GM12878 (cell line): ENCODE measurements around the gene FGF10. TPM values are rescaled to one million over a fixed set of nuclear protein-coding genes. Genes with fewer than 3 reads are reported as not detected.

Experiments used
- ATAC-seq: fragments of 200-7000 bp; cut with Tn5 transposase; 3 replicates; pipeline ENCODE4 v1.9.1; 2020; ENCODE audit warnings: mild to moderate bottlenecking, moderate library complexity
- BruUV-seq: library from RNA; stranded (reverse); fragments of 400-500 nt; replicated peaks from 2 replicates; lab custom pipeline; 2021; lab: Mats Ljungman, UMichigan
- CTCF ChIA-PET: fragments of 300-600 bp; sonication (Branson Sonifier 250); formaldehyde crosslinking; extraction: SDS; loops from one replicate; lab custom pipeline; 2021; ENCODE audit warnings: inconsistent platforms; lab: Yijun Ruan, JAX
- POLR2A ChIA-PET: fragments of 350-600 bp; formaldehyde crosslinking; extraction: SDS; loops from one replicate; lab custom pipeline; 2021; ENCODE audit warnings: inconsistent platforms; lab: Charles Lee
- RAD21 ChIA-PET: fragments of 300-600 bp; sonication (Branson Sonifier 250); formaldehyde crosslinking; loops from one replicate; lab custom pipeline; 2023; ENCODE audit warnings: antibody characterized with exemption; ENCODE audit not compliant: unreplicated experiment; lab: Charles Lee
- SMC1A ChIA-PET: fragments of 300-600 bp; sonication (Branson Sonifier 250); formaldehyde crosslinking; loops from one replicate; lab custom pipeline; 2023; ENCODE audit not compliant: unreplicated experiment, uncharacterized antibody; lab: Charles Lee
- DNase-seq: peaks from one replicate; pipeline ENCODE4 v3.0.0-alpha.2; 2011; ENCODE audit warnings: low read depth, low spot score
- FAIRE-seq: peaks from 3 replicates; lab custom pipeline; 2011; peaks lifted over from hg19 to GRCh38; lab: Jason Lieb, UNC
- H2AFZ ChIP-seq: 2 replicates; pipeline ENCODE4 v1.6.0; 2011; ENCODE audit warnings: low read depth, low read length, control low read depth; ENCODE audit not compliant: control insufficient read depth
- H3K27ac ChIP-seq: 2 replicates; pipeline ENCODE4 v1.5.1; 2011; ENCODE audit warnings: control low read depth; ENCODE audit not compliant: control insufficient read depth, insufficient read depth
- H3K27me3 ChIP-seq, 2 experiments: replicated peaks in 1 of 2; 2 replicates each; pipeline versions ENCODE4 v1.6.0 to v1.6.1; 2011; ENCODE audit warnings: low read length in 1 of 2; ENCODE audit not compliant: control insufficient read depth in 2 of 2, insufficient read depth in 2 of 2
- H3K36me3 ChIP-seq, 2 experiments: 2 replicates each; pipeline ENCODE4 v1.5.1; 2011; ENCODE audit warnings: low read length in 1 of 2; ENCODE audit not compliant: control insufficient read depth in 2 of 2, insufficient read depth in 2 of 2
- H3K4me1 ChIP-seq: 2 replicates; pipeline ENCODE4 v1.6.1; 2011; ENCODE audit warnings: mild to moderate bottlenecking, low read length, moderate library complexity, mixed read lengths; ENCODE audit not compliant: control insufficient read depth, insufficient read depth
- H3K4me2 ChIP-seq: 2 replicates; pipeline ENCODE4 v1.6.0; 2011; ENCODE audit warnings: control low read depth; ENCODE audit not compliant: control insufficient read depth, insufficient read depth
- H3K4me3 ChIP-seq: fragments of 200-600 bp; sonication (generic); 2 replicates; pipeline ENCODE4 v1.5.1; 2016
- H3K79me2 ChIP-seq: 2 replicates; pipeline ENCODE4 v1.6.0; 2011; ENCODE audit warnings: low read length; ENCODE audit not compliant: control insufficient read depth, insufficient read depth
- H3K9ac ChIP-seq: 2 replicates; pipeline ENCODE4 v1.8.0; 2011; ENCODE audit warnings: low read length, control low read depth, mixed read lengths; ENCODE audit not compliant: control insufficient read depth, insufficient read depth
- H3K9me3 ChIP-seq: replicated peaks from 3 replicates; pipeline ENCODE4 v1.5.1; 2011; ENCODE audit warnings: mild to moderate bottlenecking, low read length; ENCODE audit not compliant: control insufficient read depth, insufficient read depth
- H4K20me1 ChIP-seq: 2 replicates; pipeline ENCODE4 v1.6.0; 2011; ENCODE audit not compliant: control insufficient read depth, insufficient read depth
- ATF7 ChIP-seq: fragments of 450-650 bp; IDR thresholded peaks from 2 replicates; pipeline ENCODE4 v1.6.1; 2016; ENCODE audit warnings: low read depth, mild to moderate bottlenecking
- CHD2 ChIP-seq: IDR thresholded peaks from 2 replicates; pipeline ENCODE4 v1.6.1; 2011; ENCODE audit warnings: low read depth, low read length, improper control_type of control experiment, borderline replicate concordance
- FOXK2 ChIP-seq: fragments of 450-650 bp; IDR thresholded peaks from 2 replicates; pipeline ENCODE4 v1.6.1; 2017; ENCODE audit warnings: mild to moderate bottlenecking, moderate library complexity
- HCFC1 ChIP-seq: fragments of 150-350 bp; IDR thresholded peaks from 2 replicates; pipeline ENCODE4 v1.6.1; 2014; ENCODE audit warnings: low read length
- JUND ChIP-seq: IDR thresholded peaks from 2 replicates; pipeline ENCODE4 v1.6.1; 2012; ENCODE audit warnings: low read depth, mild to moderate bottlenecking, low read length, improper control_type of control experiment, moderate library complexity
- MEF2B ChIP-seq: fragments of 450-650 bp; IDR thresholded peaks from 2 replicates; pipeline ENCODE4 v1.6.1; 2018; ENCODE audit warnings: mild to moderate bottlenecking, moderate library complexity; ENCODE audit not compliant: partially characterized antibody, poor library complexity, severe bottlenecking
- RELA ChIP-seq: fragments of 450-650 bp; IDR thresholded peaks from 2 replicates; pipeline ENCODE4 v1.8.0; 2014; ENCODE audit warnings: borderline replicate concordance; ENCODE audit not compliant: partially characterized antibody
- TCF3 ChIP-seq: IDR thresholded peaks from 2 replicates; pipeline ENCODE4 v1.6.1; 2012; ENCODE audit warnings: low read depth, mild to moderate bottlenecking, low read length, borderline replicate concordance; ENCODE audit not compliant: insufficient read depth
- YBX1 ChIP-seq: fragments of 450-650 bp; IDR thresholded peaks from 2 replicates; pipeline ENCODE4 v1.6.1; 2016; ENCODE audit warnings: antibody characterized with exemption
- ZZZ3 ChIP-seq: IDR thresholded peaks from 2 replicates; pipeline ENCODE4 v1.6.1; 2011; ENCODE audit warnings: low read depth; ENCODE audit not compliant: control insufficient read depth, insufficient read length
- WGBS: methylation state at CpG from one replicate; pipeline ENCODE4 v1.1.6; 2016; ENCODE audit warnings: low lambda C conversion rate; ENCODE audit not compliant: insufficient replicate concordance, insufficient coverage; ENCODE audit errors: missing lambda C conversion rate; 5-methylcytosine and 5-hydroxymethylcytosine counted together
- in situ Hi-C: fragments of 300-500 bp; cut with MboI; formaldehyde crosslinking; loops from 9 replicates; pipeline ENCODE4 v1.14.3; 2018; ENCODE audit warnings: mixed read lengths
- intact Hi-C: fragments of 100-400 bp; cut with micrococcal nuclease; formaldehyde crosslinking; loops from one replicate; pipeline ENCODE4 v1.14.2; 2022; ENCODE audit not compliant: unreplicated experiment
- polyA plus RNA-seq, 11 experiments: library from polyadenylated mRNA; depleted of rRNA in 4 of 11; unstranded in 6 of 11; stranded (reverse) in 5 of 11; fragments of >200 nt; fragmentation: Nextera tagmentation in 4 of 11; fragmentation: Illumina TruSeq in 1 of 11; extraction: Ambion mirVana in 4 of 11; extraction: Trizol in 1 of 11; gene quantifications; 1 replicate in 1 of 11; 2 replicates in 10 of 11; pipeline versions ENCODE4 v1.2.1 to v1.2.3, GENCODE V29; 2011 to 2016; ENCODE audit warnings: inconsistent platforms in 2 of 11, missing spikeins in 2 of 11, low read depth in 1 of 11
- total RNA-seq, 4 experiments: library from RNA; depleted of rRNA in 3 of 4; stranded (reverse); fragments of >200 nt in 3 of 4; fragmentation: Illumina TruSeq in 1 of 4; extraction: Trizol in 1 of 4; gene quantifications; 2 replicates each; pipeline versions ENCODE4 v1.2.1 to v1.2.3, GENCODE V29; 2013 to 2021
- TF ChIP-seq, protein P1 (sequence below): fragments of 450-650 bp; IDR thresholded peaks from 2 replicates; pipeline ENCODE4 v1.6.1; 2016; ENCODE audit warnings: mild to moderate bottlenecking, moderate library complexity, borderline replicate concordance
- TF ChIP-seq, protein P2 (sequence below): fragments of 450-650 bp; formaldehyde crosslinking; IDR thresholded peaks from 2 replicates; pipeline ENCODE4 v1.4.0; 2022; ENCODE audit warnings: mild to moderate bottlenecking, moderate library complexity
- TF ChIP-seq, protein P3 (sequence below): fragments of 450-650 bp; IDR thresholded peaks from 2 replicates; pipeline ENCODE4 v1.6.1; 2017; ENCODE audit warnings: mild to moderate bottlenecking, low read depth, inconsistent platforms; ENCODE audit not compliant: poor library complexity, severe bottlenecking

FGF10 gene
- total and polyA plus RNA-seq, 10 of the 15 experiments (the other 5 are each of a cell fraction or from before 2014, with no cell fraction given) = not detected

DNA sequence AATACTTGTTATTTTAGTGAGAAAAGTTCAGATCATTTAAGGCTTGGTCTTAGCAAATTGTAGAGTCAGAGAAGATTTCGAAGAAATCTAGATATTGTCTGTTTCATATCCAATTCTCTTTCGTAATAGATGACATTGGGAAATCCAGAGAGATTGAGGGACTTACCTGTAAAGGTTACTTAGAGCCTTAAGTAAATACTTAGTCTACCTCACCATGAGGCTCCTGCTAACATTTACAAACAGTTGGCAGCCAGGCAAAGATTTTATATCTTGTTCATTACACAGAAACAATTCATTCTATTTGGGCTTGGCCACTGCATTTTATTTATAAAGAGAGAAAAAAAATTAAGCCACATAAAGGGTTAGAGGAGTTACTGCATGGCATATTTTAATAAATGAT, 70.3 kb downstream of the FGF10 start:
- intact Hi-C loops (no loop called here), in situ Hi-C loops (no loop called here)
- no peak for DNase-seq
- H3K9ac ChIP-seq = no peak overlapping the region
- ChIA-PET RAD21 (no interaction called here), SMC1A (no interaction called here), POLR2A (no interaction called here), CTCF (no interaction called here)
- no peaks in the 10 kb centered on the region for H3K79me2 ChIP-seq
- ATAC-seq = no peak
- H3K4me2 ChIP-seq = no peak overlapping the region
- H3K4me3 ChIP-seq = no peak overlapping the region
- no peak for FAIRE-seq
- H2AFZ ChIP-seq = no peak overlapping the region
- no peaks in the 10 kb centered on the region for H4K20me1 ChIP-seq
- 11% methylated on average over 2 of the region's 2 CpGs for WGBS
- BruUV-seq = no TSS peak
- no peak overlapping the region for H3K27ac ChIP-seq
- no peaks in the 10 kb centered on the region for H3K36me3 ChIP-seq
- no peaks in the 10 kb centered on the region for H3K27me3 ChIP-seq
- no peaks in the 10 kb centered on the region for H3K9me3 ChIP-seq
- H3K4me1 ChIP-seq = no peaks in the 10 kb centered on the region
- no peak for TF ChIP-seq JUND
- TF ChIP-seq RELA = no peak
- no peak for TF ChIP-seq MEF2B
- no peak for TF ChIP-seq ZZZ3
- TF ChIP-seq, protein P1, sequence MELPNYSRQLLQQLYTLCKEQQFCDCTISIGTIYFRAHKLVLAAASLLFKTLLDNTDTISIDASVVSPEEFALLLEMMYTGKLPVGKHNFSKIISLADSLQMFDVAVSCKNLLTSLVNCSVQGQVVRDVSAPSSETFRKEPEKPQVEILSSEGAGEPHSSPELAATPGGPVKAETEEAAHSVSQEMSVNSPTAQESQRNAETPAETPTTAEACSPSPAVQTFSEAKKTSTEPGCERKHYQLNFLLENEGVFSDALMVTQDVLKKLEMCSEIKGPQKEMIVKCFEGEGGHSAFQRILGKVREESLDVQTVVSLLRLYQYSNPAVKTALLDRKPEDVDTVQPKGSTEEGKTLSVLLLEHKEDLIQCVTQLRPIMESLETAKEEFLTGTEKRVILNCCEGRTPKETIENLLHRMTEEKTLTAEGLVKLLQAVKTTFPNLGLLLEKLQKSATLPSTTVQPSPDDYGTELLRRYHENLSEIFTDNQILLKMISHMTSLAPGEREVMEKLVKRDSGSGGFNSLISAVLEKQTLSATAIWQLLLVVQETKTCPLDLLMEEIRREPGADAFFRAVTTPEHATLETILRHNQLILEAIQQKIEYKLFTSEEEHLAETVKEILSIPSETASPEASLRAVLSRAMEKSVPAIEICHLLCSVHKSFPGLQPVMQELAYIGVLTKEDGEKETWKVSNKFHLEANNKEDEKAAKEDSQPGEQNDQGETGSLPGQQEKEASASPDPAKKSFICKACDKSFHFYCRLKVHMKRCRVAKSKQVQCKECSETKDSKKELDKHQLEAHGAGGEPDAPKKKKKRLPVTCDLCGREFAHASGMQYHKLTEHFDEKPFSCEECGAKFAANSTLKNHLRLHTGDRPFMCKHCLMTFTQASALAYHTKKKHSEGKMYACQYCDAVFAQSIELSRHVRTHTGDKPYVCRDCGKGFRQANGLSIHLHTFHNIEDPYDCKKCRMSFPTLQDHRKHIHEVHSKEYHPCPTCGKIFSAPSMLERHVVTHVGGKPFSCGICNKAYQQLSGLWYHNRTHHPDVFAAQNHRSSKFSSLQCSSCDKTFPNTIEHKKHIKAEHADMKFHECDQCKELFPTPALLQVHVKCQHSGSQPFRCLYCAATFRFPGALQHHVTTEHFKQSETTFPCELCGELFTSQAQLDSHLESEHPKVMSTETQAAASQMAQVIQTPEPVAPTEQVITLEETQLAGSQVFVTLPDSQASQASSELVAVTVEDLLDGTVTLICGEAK = no peak
- TF ChIP-seq HCFC1 = no peak
- TF ChIP-seq, protein P2, sequence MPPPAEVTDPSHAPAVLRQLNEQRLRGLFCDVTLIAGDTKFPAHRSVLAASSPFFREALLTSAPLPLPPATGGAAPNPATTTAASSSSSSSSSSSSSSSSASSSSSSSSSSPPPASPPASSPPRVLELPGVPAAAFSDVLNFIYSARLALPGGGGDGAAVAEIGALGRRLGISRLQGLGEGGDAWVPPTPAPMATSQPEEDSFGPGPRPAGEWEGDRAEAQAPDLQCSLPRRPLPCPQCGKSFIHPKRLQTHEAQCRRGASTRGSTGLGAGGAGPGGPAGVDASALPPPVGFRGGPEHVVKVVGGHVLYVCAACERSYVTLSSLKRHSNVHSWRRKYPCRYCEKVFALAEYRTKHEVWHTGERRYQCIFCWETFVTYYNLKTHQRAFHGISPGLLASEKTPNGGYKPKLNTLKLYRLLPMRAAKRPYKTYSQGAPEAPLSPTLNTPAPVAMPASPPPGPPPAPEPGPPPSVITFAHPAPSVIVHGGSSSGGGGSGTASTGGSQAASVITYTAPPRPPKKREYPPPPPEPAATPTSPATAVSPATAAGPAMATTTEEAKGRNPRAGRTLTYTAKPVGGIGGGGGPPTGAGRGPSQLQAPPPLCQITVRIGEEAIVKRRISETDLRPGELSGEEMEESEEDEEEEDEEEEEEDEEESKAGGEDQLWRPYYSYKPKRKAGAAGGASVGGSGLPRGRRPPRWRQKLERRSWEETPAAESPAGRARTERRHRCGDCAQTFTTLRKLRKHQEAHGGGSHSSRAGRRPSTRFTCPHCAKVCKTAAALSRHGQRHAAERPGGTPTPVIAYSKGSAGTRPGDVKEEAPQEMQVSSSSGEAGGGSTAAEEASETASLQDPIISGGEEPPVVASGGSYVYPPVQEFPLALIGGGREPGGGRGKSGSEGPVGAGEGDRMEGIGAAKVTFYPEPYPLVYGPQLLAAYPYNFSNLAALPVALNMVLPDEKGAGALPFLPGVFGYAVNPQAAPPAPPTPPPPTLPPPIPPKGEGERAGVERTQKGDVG = no peak
- TF ChIP-seq CHD2 = no peak
- TF ChIP-seq YBX1 = no peak
- TF ChIP-seq, protein P3, sequence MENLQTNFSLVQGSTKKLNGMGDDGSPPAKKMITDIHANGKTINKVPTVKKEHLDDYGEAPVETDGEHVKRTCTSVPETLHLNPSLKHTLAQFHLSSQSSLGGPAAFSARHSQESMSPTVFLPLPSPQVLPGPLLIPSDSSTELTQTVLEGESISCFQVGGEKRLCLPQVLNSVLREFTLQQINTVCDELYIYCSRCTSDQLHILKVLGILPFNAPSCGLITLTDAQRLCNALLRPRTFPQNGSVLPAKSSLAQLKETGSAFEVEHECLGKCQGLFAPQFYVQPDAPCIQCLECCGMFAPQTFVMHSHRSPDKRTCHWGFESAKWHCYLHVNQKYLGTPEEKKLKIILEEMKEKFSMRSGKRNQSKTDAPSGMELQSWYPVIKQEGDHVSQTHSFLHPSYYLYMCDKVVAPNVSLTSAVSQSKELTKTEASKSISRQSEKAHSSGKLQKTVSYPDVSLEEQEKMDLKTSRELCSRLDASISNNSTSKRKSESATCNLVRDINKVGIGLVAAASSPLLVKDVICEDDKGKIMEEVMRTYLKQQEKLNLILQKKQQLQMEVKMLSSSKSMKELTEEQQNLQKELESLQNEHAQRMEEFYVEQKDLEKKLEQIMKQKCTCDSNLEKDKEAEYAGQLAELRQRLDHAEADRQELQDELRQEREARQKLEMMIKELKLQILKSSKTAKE = no peak
- no peak for TF ChIP-seq FOXK2
- no peak for TF ChIP-seq TCF3
- no peak for TF ChIP-seq ATF7
